ENCODE data around the gene MAGEA12. TPM values are rescaled to one million over a fixed set of nuclear protein-coding genes. Genes with fewer than 3 reads are reported as not detected.

Gene MAGEA12
- total RNA-seq, 2 experiments from 2014 or later, result not detected

Other genes starting within 250 kb of the MAGEA12 start
- gene GABRQ, start 95.9 kb upstream of the MAGEA12 start, total RNA-seq, result under 1 TPM in 1 of 2 experiments, not detected in 1; 0.02 TPM
- not detected for gene MAGEA3, start 35.0 kb upstream of the MAGEA12 start, total RNA-seq
- under 1 TPM in 1 of 2 experiments, not detected in 1; 0.23 TPM for gene CSAG2, start 24.5 kb upstream of the MAGEA12 start, total RNA-seq
- gene MAGEA2B, start 19.1 kb upstream of the MAGEA12 start, total RNA-seq, result not detected
- not detected for gene CSAG1, start within 50 bp of the MAGEA12 start, total RNA-seq
- gene MAGEA2, start 20.1 kb downstream of the MAGEA12 start, total RNA-seq, result not detected
- under 1 TPM; 0.23 to 0.55 TPM for gene CSAG3, start 25.5 kb downstream of the MAGEA12 start, total RNA-seq
- not detected for gene MAGEA6, start 35.9 kb downstream of the MAGEA12 start, total RNA-seq
- 10 to 100 TPM; 11.2 to 13.1 TPM for gene CETN2, start 97.0 kb downstream of the MAGEA12 start, total RNA-seq
- gene NSDHL, start 97.3 kb downstream of the MAGEA12 start, total RNA-seq, result 10 to 100 TPM; 20.0 to 20.6 TPM
- gene ZNF185, start 164.3 kb downstream of the MAGEA12 start, total RNA-seq, result 1 to 10 TPM; 2.0 to 2.1 TPM